NCI-H1694 (cell line): ENCODE data around the gene ZFYVE9.
"Not testable (repeated sequence)": the region's sequence is repeated elsewhere in the genome, so short reads cannot be mapped to it uniquely, and the experiment has no call there.

Experiments used
- DNase-seq: peaks from one replicate; lab custom pipeline; 2025; lab: John Stamatoyannopoulos, UW

Gene ZFYVE9

GRCh38 chr1:52145137-52145536, 3.2 kb downstream of the ZFYVE9 start:
- DNase-seq, result no peak

GRCh38 chr1:52150445-52150844, 8.6 kb downstream of the ZFYVE9 start:
- DNase-seq, result not testable (repeated sequence)

GRCh38 chr1:52150946-52151345, 9.1 kb downstream of the ZFYVE9 start:
- DNase-seq, result no peak

GRCh38 chr1:52152572-52152971, 10.7 kb downstream of the ZFYVE9 start:
- DNase-seq, result no peak

- DNase-seq, result no peak
These were observed 11.1 kb downstream of the ZFYVE9 start for GRCh38 chr1:52153010-52153409.

GRCh38 chr1:52153898-52154297, 12.0 kb downstream of the ZFYVE9 start:
- DNase-seq, result peak; percentile 8

GRCh38 chr1:52156460-52156859, 14.6 kb downstream of the ZFYVE9 start:
- no peak for DNase-seq

GRCh38 chr1:52157582-52157981, 15.7 kb downstream of the ZFYVE9 start:
- DNase-seq, result no peak

GRCh38 chr1:52158218-52158617, 16.3 kb downstream of the ZFYVE9 start:
- no peak for DNase-seq

GRCh38 chr1:52159033-52159789, 17.3 kb downstream of the ZFYVE9 start:
- DNase-seq, result no peak

GRCh38 chr1:52162947-52163346, 21.1 kb downstream of the ZFYVE9 start:
- no peak for DNase-seq

GRCh38 chr1:52164604-52165003, 22.7 kb downstream of the ZFYVE9 start:
- DNase-seq, result no peak

- DNase-seq, result no peak
These were observed 25.3 kb downstream of the ZFYVE9 start for GRCh38 chr1:52166996-52167753.

- no peak for DNase-seq
These were observed 26.6 kb downstream of the ZFYVE9 start for GRCh38 chr1:52168373-52169080.

GRCh38 chr1:52171149-52171548, 29.3 kb downstream of the ZFYVE9 start:
- DNase-seq, result not testable (repeated sequence)

- DNase-seq, result no peak
These were observed 37.2 kb downstream of the ZFYVE9 start for GRCh38 chr1:52179073-52179472.

GRCh38 chr1:52180176-52180575, 38.3 kb downstream of the ZFYVE9 start:
- DNase-seq, result no peak

- not testable (repeated sequence) for DNase-seq
These were observed 39.9 kb downstream of the ZFYVE9 start for GRCh38 chr1:52181759-52182158.

- DNase-seq, result not testable (repeated sequence)
These were observed 40.4 kb downstream of the ZFYVE9 start for GRCh38 chr1:52182328-52182727.

- DNase-seq, result no peak
These were observed 41.0 kb downstream of the ZFYVE9 start for GRCh38 chr1:52182874-52183400.

GRCh38 chr1:52186449-52186848, 44.6 kb downstream of the ZFYVE9 start:
- DNase-seq, result no peak

- no peak for DNase-seq
These were observed 48.1 kb downstream of the ZFYVE9 start for GRCh38 chr1:52189898-52190480.
